Stimulated activated naive CD8-positive, alpha-beta T cell treated with anti-CD3 and anti-CD28 coated beads, Interleukin-15, Interleukin-2, amounts not matched to agents 100 ng/mL and 50 ng/mL, for 24 hours (primary cell): ENCODE measurements around the gene DMGDH.

Experiments
- H3K27ac Mint-ChIP-seq: one replicate; pipeline ENCODE4 v1.8.0; 2021; ENCODE audit warnings: mild to moderate bottlenecking, mixed read lengths
- H3K27me3 Mint-ChIP-seq: one replicate; pipeline ENCODE4 v1.8.0; 2021; ENCODE audit warnings: mixed read lengths
- H3K36me3 Mint-ChIP-seq: one replicate; pipeline ENCODE4 v1.8.0; 2021; ENCODE audit warnings: low read depth, mixed read lengths
- H3K4me1 Mint-ChIP-seq: one replicate; pipeline ENCODE4 v1.8.0; 2021; ENCODE audit warnings: low read depth, mixed read lengths
- H3K4me3 Mint-ChIP-seq: one replicate; pipeline ENCODE4 v1.8.0; 2021; ENCODE audit warnings: mild to moderate bottlenecking, mixed read lengths
- H3K9me3 Mint-ChIP-seq: one replicate; pipeline ENCODE4 v1.8.0; 2021; ENCODE audit warnings: mixed read lengths

Gene DMGDH

DNA sequence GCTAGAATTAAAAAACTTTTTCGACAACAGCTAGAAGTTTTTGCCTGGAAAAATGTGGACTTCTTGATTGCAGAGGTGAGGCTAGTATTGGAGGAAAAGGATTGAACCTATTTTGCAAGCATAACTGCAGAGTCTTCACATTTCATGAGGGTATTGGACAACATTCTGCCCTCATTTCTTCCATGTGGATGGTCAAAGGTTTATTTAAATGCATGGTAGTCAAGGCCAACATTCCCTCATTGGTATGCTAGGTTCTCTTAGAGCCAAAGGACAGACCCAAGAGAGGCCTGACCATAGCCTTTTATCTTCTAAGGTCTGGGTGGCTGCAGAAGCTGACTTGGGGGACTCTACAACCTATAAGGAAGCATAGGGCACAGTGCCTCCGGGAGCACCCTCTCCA is 11.3 kb upstream of the DMGDH start:
- Mint-ChIP-seq H3K27ac (no peak overlapping the region), H3K27me3 (no peaks in the 10 kb centered on the region), H3K4me1 (no peaks in the 10 kb centered on the region), H3K36me3 (no peaks in the 10 kb centered on the region), H3K9me3 (no peaks in the 10 kb centered on the region), H3K4me3 (no peak overlapping the region)

GRCh38 chr5:79077680-79078365 is 8.3 kb upstream of the DMGDH start:
- Mint-ChIP-seq H3K9me3 (no peaks in the 10 kb centered on the region), H3K27ac (no peak overlapping the region), H3K4me3 (no peak overlapping the region), H3K36me3 (no peaks in the 10 kb centered on the region), H3K4me1 (peaks cover 7% of the 10 kb centered on the region), H3K27me3 (peaks cover 5% of the 10 kb centered on the region)

DNA sequence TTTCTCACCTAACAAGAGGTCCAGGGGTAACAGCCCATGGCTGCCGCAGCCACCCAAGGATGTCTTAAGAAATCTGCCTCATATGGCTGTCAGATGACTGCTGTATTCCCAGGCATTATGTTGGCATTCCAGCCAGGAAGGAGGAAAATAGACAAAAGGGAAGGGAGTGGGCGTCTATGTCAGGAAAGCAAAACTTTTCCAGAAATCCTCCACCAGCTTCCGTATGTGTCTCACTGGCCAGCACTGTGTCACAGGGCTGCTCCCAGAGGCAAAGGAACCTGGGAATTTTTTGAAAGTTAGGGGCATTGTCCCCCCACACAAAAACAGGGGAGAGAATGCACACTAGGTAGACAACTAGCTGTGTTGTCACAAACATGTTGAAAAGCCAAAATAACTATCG is 7.3 kb upstream of the DMGDH start:
- H3K4me1 Mint-ChIP-seq = peaks cover 7% of the 10 kb centered on the region
- no peak overlapping the region for H3K27ac Mint-ChIP-seq
- no peaks in the 10 kb centered on the region for H3K9me3 Mint-ChIP-seq
- no peaks in the 10 kb centered on the region for H3K36me3 Mint-ChIP-seq
- H3K4me3 Mint-ChIP-seq = no peak overlapping the region
- H3K27me3 Mint-ChIP-seq = peaks cover 9% of the 10 kb centered on the region

DNA sequence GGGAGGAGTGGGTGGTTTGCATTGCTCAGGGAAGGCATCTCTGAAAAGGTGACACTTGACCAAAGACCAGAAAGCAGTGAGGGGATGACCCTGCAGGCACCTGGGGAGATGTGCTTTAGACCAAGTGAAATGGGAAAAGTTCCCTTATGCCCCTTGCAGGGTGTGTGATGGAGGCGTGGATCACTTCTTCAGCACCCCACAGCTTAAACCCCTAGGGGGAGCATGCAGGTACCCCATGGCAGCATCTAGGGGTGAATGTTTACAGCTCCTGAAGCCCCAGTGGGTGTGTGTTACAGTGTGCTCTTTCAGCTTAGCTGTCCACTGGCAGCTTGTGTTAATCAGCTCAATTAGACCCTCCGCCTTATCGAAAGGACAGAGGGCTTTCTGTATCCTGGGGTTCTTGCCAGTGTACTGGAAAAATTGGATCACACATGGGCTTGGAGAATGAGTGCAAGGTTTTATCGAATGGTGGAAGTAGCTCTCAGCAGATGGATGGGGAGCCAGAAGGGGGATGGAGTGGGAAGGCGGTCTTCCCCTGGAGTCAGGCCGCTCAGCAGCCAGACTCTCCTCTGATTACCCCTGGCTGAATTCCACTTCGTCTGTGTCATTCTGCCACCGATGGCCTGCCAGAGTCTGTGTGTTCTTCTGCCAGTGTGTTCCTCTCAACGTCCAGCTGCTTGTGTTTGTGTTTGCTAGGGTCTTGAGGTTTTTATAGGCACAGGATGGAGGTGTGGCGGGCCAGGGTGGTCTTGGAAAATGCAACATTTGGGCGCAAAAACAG is 6.4 kb upstream of the DMGDH start:
- Mint-ChIP-seq H3K4me1 (peaks cover 7% of the 10 kb centered on the region), H3K36me3 (no peaks in the 10 kb centered on the region)

GRCh38 chr5:79074641-79075040 is 5.2 kb upstream of the DMGDH start:
- Mint-ChIP-seq H3K36me3 (no peaks in the 10 kb centered on the region), H3K27ac (no peak overlapping the region), H3K27me3 (peaks cover 28% of the 10 kb centered on the region), H3K4me3 (no peak overlapping the region), H3K4me1 (peaks cover 7% of the 10 kb centered on the region), H3K9me3 (no peaks in the 10 kb centered on the region)

More for the DNA sequence above, 6.4 kb upstream of the DMGDH start:
- Mint-ChIP-seq H3K9me3 (no peaks in the 10 kb centered on the region), H3K27ac (no peak overlapping the region), H3K27me3 (peaks cover 18% of the 10 kb centered on the region), H3K4me3 (no peak overlapping the region)

- peaks cover 50% of the 10 kb centered on the region for H3K27me3 Mint-ChIP-seq
- H3K4me1 Mint-ChIP-seq = peaks cover 7% of the 10 kb centered on the region
- no peak overlapping the region for H3K4me3 Mint-ChIP-seq
- no peaks in the 10 kb centered on the region for H3K36me3 Mint-ChIP-seq
- H3K9me3 Mint-ChIP-seq = no peaks in the 10 kb centered on the region
- H3K27ac Mint-ChIP-seq = no peak overlapping the region
Measured at GRCh38 chr5:79070350-79070667, 835 bp upstream of the DMGDH start.

DNA sequence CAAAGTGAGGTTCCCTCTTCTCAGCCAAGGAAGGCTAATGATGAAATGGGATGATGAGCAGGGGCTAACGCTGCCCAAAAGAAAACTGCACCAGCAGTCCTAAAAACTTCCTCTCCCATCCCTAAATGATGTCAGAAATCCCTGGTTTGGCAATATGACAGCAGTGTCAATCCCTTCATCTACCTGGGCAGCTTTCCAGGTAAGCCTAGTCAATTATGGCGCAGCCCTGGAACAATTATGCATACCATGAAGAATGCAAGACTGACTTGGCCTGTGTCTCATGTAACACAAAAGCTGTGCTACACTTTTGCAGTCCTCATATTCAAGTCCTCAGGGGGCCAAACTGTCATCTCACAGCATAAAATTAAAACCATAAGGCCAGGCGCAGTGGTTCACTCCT is 7.0 kb downstream of the DMGDH start:
- H3K4me1 Mint-ChIP-seq = no peaks in the 10 kb centered on the region
- peaks cover 17% of the 10 kb centered on the region for H3K27me3 Mint-ChIP-seq
- no peaks in the 10 kb centered on the region for H3K9me3 Mint-ChIP-seq
- H3K36me3 Mint-ChIP-seq = no peaks in the 10 kb centered on the region
- no peak overlapping the region for H3K27ac Mint-ChIP-seq
- no peak overlapping the region for H3K4me3 Mint-ChIP-seq

- Mint-ChIP-seq H3K9me3 (no peaks in the 10 kb centered on the region), H3K36me3 (no peaks in the 10 kb centered on the region), H3K27me3 (peaks cover 18% of the 10 kb centered on the region), H3K4me3 (no peak overlapping the region), H3K4me1 (no peaks in the 10 kb centered on the region), H3K27ac (no peak overlapping the region)
Measured at GRCh38 chr5:79059674-79060073, 9.8 kb downstream of the DMGDH start.

DNA sequence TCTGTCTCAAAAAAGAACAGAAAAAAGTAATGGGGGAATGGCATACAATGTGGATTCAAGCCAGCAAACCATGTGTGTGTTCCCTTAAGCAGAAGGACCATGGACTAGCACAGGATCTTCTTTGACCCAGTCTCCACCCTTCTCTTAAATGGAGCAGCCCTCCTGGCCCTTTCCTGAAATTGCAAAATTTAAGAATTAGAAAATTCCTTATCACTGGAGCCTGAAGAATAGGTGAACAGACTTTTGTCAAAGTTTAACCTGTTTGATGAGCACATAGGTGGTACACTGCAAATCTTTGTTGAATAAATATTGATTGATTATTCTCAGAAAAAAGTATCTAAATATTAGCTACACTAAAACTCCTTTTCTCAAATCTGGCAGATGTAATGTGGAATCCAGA is 12.6 kb downstream of the DMGDH start:
- no peak overlapping the region for H3K4me3 Mint-ChIP-seq
- H3K36me3 Mint-ChIP-seq = no peaks in the 10 kb centered on the region
- H3K27ac Mint-ChIP-seq = no peak overlapping the region
- H3K9me3 Mint-ChIP-seq = no peaks in the 10 kb centered on the region
- H3K27me3 Mint-ChIP-seq = peaks cover 18% of the 10 kb centered on the region
- no peaks in the 10 kb centered on the region for H3K4me1 Mint-ChIP-seq

GRCh38 chr5:79055017-79055416 is 14.5 kb downstream of the DMGDH start:
- Mint-ChIP-seq H3K9me3 (no peaks in the 10 kb centered on the region), H3K36me3 (no peaks in the 10 kb centered on the region), H3K4me3 (no peak overlapping the region), H3K27me3 (peaks cover 15% of the 10 kb centered on the region), H3K4me1 (no peaks in the 10 kb centered on the region), H3K27ac (no peak overlapping the region)

DNA sequence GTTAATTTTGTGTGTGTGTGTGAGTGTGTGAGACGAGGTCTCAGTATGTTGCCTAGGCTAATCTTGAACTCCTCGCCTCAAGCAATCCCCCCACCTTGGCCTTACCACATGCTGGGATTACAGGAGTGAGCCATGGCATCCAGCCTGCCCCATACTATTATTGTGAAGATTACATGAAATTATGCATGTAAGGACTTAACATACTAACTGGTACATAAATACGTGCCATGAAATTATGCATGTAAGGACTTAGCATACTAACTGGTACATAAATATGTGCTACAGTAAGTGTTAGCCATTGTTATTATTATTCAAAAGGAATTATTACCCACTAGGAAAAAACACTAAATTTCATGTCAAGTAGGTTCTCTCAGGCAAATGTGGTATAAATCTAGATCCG is 16.2 kb downstream of the DMGDH start:
- Mint-ChIP-seq H3K27me3 (peaks cover 14% of the 10 kb centered on the region), H3K36me3 (no peaks in the 10 kb centered on the region), H3K4me1 (no peaks in the 10 kb centered on the region), H3K27ac (no peak overlapping the region), H3K4me3 (no peak overlapping the region), H3K9me3 (no peaks in the 10 kb centered on the region)

- peaks cover 13% of the 10 kb centered on the region for H3K27me3 Mint-ChIP-seq
- no peaks in the 10 kb centered on the region for H3K4me1 Mint-ChIP-seq
- no peak overlapping the region for H3K27ac Mint-ChIP-seq
- H3K4me3 Mint-ChIP-seq = no peak overlapping the region
- H3K36me3 Mint-ChIP-seq = no peaks in the 10 kb centered on the region
- H3K9me3 Mint-ChIP-seq = no peaks in the 10 kb centered on the region
Measured at GRCh38 chr5:79050498-79050897, 19.0 kb downstream of the DMGDH start.

- no peak overlapping the region for H3K4me3 Mint-ChIP-seq
- no peaks in the 10 kb centered on the region for H3K4me1 Mint-ChIP-seq
- H3K36me3 Mint-ChIP-seq = no peaks in the 10 kb centered on the region
- no peaks in the 10 kb centered on the region for H3K9me3 Mint-ChIP-seq
- H3K27ac Mint-ChIP-seq = no peak overlapping the region
- peaks cover 9% of the 10 kb centered on the region for H3K27me3 Mint-ChIP-seq
Measured at GRCh38 chr5:79048437-79048836, 21.0 kb downstream of the DMGDH start.

DNA sequence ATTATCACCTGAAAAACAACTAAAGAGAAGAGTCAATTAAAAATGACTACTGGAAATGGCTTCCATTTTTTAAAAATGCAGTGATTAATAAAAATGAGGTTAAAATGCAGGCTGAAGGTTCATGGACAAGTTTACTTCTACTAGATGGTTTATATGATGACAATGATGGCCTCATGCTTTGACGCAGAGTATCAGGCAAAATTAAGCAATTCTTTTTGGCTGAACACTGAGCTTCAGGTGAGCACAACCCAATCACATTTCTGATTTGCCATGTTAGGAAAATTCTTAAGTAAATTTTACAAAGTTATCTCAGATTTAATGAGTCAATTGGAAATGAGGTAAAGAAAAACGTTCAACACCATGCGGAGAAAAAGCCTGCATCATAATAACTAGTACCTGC is 22.3 kb downstream of the DMGDH start:
- H3K4me3 Mint-ChIP-seq = no peak overlapping the region
- no peaks in the 10 kb centered on the region for H3K4me1 Mint-ChIP-seq
- H3K27me3 Mint-ChIP-seq = peaks cover 9% of the 10 kb centered on the region
- H3K9me3 Mint-ChIP-seq = no peaks in the 10 kb centered on the region
- no peaks in the 10 kb centered on the region for H3K36me3 Mint-ChIP-seq
- H3K27ac Mint-ChIP-seq = no peak overlapping the region

GRCh38 chr5:79042188-79042587 is 27.3 kb downstream of the DMGDH start:
- H3K27me3 Mint-ChIP-seq = no peaks in the 10 kb centered on the region
- no peak overlapping the region for H3K27ac Mint-ChIP-seq
- no peak overlapping the region for H3K4me3 Mint-ChIP-seq
- H3K9me3 Mint-ChIP-seq = no peaks in the 10 kb centered on the region
- H3K4me1 Mint-ChIP-seq = no peaks in the 10 kb centered on the region
- no peaks in the 10 kb centered on the region for H3K36me3 Mint-ChIP-seq

- Mint-ChIP-seq H3K4me1 (no peaks in the 10 kb centered on the region), H3K9me3 (no peaks in the 10 kb centered on the region), H3K27ac (no peak overlapping the region), H3K27me3 (no peaks in the 10 kb centered on the region), H3K4me3 (no peak overlapping the region), H3K36me3 (no peaks in the 10 kb centered on the region)
Measured at GRCh38 chr5:79036769-79037168, 32.7 kb downstream of the DMGDH start.
